HFFc6 (cell line): ENCODE results near the gene CCDC187. TPM values are rescaled to one million over a fixed set of nuclear protein-coding genes. Genes with fewer than 3 reads are reported as not detected.

Experiments
- DNase-seq: peaks from one replicate; pipeline ENCODE4 v3.0.0-alpha.2; 2018
- H3K27ac Mint-ChIP-seq: 2 replicates; pipeline ENCODE4 v1.8.0; 2020; ENCODE audit warnings: mild to moderate bottlenecking, mixed read lengths
- H3K27me3 Mint-ChIP-seq: 2 replicates; pipeline ENCODE4 v1.8.0; 2021; ENCODE audit warnings: mild to moderate bottlenecking, moderate library complexity, mixed read lengths; ENCODE audit not compliant: insufficient read depth
- H3K36me3 Mint-ChIP-seq: 2 replicates; pipeline ENCODE4 v1.8.0; 2021; ENCODE audit warnings: low read depth, mixed read lengths
- H3K4me1 Mint-ChIP-seq: 2 replicates; pipeline ENCODE4 v1.8.0; 2020; ENCODE audit warnings: low read depth, mixed read lengths
- H3K4me3 Mint-ChIP-seq: 2 replicates; pipeline ENCODE4 v1.8.0; 2020; ENCODE audit warnings: mild to moderate bottlenecking, moderate library complexity, mixed read lengths
- H3K9me3 Mint-ChIP-seq: 2 replicates; pipeline ENCODE4 v1.8.0; 2020; ENCODE audit warnings: mild to moderate bottlenecking, mixed read lengths
- total RNA-seq, 6 experiments: library from RNA; stranded (reverse); fragmentation: NEBNext Ultra II Directional; extraction: Animal tissue kit (Norgen Biotek cat#: 25700); gene quantifications; 2 replicates in 1 of 6; 3 replicates in 5 of 6; pipeline ENCODE4 v1.2.3, GENCODE V29; 2021
- TF ChIP-seq, protein P1 (sequence below): fragments of 200-600 bp; sonication (generic); IDR thresholded peaks from 2 replicates; pipeline ENCODE4 v1.5.0; 2021; ENCODE audit warnings: antibody characterized with exemption, mild to moderate bottlenecking

Gene CCDC187
- total RNA-seq, 6 experiments from 2014 or later: not detected

DNA sequence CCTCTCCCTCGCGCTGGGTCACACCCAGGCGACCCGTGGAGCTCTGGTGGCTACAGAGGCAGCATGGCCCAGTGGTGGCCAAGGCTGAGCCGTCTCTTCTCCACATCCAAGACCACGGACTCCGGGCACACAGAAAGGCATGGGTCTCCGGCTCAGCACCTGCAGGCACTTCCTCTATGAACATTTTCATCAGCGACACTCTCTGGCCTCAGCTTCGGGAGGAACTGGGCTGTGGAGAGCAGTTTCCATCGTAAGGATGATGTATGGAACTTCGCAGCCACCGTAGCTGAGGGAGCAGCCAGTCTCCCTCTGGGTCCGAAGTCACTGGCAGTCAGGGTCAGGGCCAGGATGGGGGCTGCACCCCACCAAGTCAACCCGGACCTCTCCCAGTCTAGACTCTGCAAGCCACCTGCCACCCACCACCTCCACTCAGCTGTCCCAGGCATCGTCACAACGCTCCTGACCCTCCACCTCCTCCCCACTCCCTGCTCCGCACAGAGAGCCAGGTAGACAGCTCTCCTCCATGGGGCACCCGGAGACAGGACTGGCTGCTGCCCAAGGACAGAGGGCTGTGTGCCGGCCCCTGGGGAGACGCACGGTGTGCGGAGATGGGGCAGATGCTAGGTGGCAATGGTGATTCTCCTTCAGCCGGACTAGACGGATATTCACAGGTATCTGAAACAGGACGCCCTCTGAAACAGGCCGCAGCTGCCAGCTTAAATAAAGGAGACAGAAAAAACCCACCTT, 68.0 kb downstream of the CCDC187 start:
- no peak overlapping the region for H3K4me3 Mint-ChIP-seq

DNA sequence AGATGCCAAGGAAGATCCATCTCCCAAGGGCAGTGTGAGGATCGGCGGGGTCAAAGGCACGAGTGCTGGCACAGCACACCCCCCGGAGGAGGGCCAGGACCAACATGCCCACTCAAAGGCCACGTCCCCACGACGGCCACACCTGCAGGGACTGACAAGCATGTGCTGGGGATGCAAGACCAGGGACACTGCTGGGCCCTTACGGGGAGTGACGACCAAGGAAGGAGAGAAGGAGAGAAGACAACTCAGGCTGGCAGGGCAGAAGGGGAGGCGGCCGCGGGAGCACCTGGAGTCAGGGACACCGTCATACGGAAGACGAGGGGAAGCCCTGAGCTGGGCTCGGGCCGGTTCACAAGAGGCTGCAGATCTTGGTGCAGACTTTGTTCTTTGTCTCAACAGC, 68.7 kb downstream of the CCDC187 start:
- DNase-seq: no peak
- Mint-ChIP-seq H3K4me3 (no peak overlapping the region), H3K9me3 (no peaks in the 10 kb centered on the region), H3K27ac (no peak overlapping the region), H3K4me1 (no peaks in the 10 kb centered on the region), H3K36me3 (peaks cover 10% of the 10 kb centered on the region; the same call in 1 of the 2 replicates), H3K27me3 (no peaks in the 10 kb centered on the region; the same call in 1 of the 2 replicates)
- TF ChIP-seq, protein P1, sequence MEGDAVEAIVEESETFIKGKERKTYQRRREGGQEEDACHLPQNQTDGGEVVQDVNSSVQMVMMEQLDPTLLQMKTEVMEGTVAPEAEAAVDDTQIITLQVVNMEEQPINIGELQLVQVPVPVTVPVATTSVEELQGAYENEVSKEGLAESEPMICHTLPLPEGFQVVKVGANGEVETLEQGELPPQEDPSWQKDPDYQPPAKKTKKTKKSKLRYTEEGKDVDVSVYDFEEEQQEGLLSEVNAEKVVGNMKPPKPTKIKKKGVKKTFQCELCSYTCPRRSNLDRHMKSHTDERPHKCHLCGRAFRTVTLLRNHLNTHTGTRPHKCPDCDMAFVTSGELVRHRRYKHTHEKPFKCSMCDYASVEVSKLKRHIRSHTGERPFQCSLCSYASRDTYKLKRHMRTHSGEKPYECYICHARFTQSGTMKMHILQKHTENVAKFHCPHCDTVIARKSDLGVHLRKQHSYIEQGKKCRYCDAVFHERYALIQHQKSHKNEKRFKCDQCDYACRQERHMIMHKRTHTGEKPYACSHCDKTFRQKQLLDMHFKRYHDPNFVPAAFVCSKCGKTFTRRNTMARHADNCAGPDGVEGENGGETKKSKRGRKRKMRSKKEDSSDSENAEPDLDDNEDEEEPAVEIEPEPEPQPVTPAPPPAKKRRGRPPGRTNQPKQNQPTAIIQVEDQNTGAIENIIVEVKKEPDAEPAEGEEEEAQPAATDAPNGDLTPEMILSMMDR: no peak

More for the DNA sequence above, 68.0 kb downstream of the CCDC187 start:
- Mint-ChIP-seq H3K4me1 (no peaks in the 10 kb centered on the region), H3K27ac (no peak overlapping the region), H3K36me3 (peaks cover 10% of the 10 kb centered on the region; the same call in 1 of the 2 replicates), H3K9me3 (no peaks in the 10 kb centered on the region), H3K27me3 (no peaks in the 10 kb centered on the region; the same call in 1 of the 2 replicates)
- no peak for DNase-seq
- TF ChIP-seq, protein P1: no peak

DNA sequence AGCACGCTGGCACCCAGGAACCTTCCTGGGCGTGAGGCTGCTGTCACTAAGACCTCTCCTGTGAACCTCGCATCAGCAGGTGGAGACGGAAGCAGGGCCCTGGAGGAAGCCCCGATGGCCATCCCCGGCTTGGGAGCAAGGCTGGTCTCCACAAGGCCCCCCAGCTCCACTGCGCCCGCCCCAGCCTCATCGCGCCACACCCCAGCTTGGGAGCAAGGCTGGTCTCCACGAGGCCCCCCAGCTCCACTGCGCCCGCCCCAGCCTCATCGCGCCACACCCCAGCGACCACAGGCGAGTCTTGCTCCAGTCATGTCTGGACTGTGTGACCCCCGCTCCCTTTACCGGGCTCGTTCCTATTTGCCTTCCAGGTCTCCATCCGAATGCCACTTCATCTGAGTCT, 69.3 kb downstream of the CCDC187 start:
- Mint-ChIP-seq H3K36me3 (peaks cover 10% of the 10 kb centered on the region; the same call in 1 of the 2 replicates), H3K27me3 (no peaks in the 10 kb centered on the region; the same call in 1 of the 2 replicates), H3K4me3 (no peak overlapping the region), H3K9me3 (no peaks in the 10 kb centered on the region), H3K4me1 (peaks cover 3% of the 10 kb centered on the region), H3K27ac (no peak overlapping the region)
- TF ChIP-seq, protein P1: no peak
- no peak for DNase-seq

DNA sequence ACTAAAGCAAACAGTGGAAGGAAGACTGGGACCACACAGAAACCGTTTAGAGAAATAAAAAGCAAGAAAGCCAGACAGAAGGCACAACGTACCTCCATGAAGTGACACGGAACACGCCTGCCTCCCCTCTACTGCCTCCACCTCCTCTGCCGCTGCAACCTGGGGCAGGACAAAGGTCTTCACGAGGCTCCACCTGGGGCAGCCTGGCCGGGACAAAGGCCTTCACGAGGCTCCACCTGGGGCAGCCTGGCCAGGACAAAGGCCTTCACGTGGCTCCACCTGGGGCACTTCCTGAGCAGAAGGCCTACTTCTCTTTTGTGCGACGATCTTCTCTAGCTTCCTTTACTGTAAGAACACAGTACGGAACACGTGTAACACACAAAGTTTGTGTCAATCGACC, 70.0 kb downstream of the CCDC187 start:
- DNase-seq: no peak
- Mint-ChIP-seq H3K27ac (no peak overlapping the region), H3K36me3 (peaks cover 10% of the 10 kb centered on the region; the same call in 1 of the 2 replicates), H3K4me1 (peaks cover 10% of the 10 kb centered on the region), H3K27me3 (no peaks in the 10 kb centered on the region; the same call in 1 of the 2 replicates), H3K9me3 (no peaks in the 10 kb centered on the region), H3K4me3 (no peak overlapping the region)
- TF ChIP-seq, protein P1: no peak

DNA sequence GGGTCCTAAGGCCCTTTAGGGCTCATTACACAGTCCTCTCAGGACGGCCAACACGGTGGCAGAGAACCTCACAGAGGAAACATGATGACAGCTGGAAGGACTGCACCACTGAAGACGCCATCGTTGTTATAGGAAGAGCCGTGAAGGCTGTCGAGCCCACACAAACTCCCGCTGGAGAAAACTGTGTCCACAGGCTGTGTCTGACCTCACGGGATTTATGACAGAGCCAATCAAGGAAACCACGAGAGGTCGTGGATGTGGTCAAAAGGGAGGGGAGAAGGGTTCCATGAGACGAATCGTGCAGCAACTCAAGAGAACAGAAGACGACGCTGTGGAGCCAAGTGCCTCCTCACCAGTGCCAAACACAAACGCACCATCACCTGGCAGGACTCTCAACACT, 70.5 kb downstream of the CCDC187 start:
- H3K36me3 Mint-ChIP-seq: peaks cover 10% of the 10 kb centered on the region; the same call in 1 of the 2 replicates
- no peak for DNase-seq
- no peak overlapping the region for H3K4me3 Mint-ChIP-seq
- peaks cover 15% of the 10 kb centered on the region for H3K4me1 Mint-ChIP-seq
- TF ChIP-seq, protein P1: no peak
- no peaks in the 10 kb centered on the region for H3K9me3 Mint-ChIP-seq
- no peak overlapping the region for H3K27ac Mint-ChIP-seq
- no peaks in the 10 kb centered on the region; the same call in 1 of the 2 replicates for H3K27me3 Mint-ChIP-seq
